GM18858 (cell line): ENCODE data around the gene KRT28.

Source experiments
- ATAC-seq: cut with Tn5 transposase; IDR thresholded peaks from one replicate; pipeline ENCODE4 v1.9.1; 2021; ENCODE audit not compliant: unreplicated experiment

The KRT28 gene

GRCh38 chr17:40799859-40800258 is at the start of gene KRT28:
KRT28 (minus strand) TSS chr17:40799959; CDS start chr17:40799893, 66 bp downstream.
- no peak for ATAC-seq

DNA sequence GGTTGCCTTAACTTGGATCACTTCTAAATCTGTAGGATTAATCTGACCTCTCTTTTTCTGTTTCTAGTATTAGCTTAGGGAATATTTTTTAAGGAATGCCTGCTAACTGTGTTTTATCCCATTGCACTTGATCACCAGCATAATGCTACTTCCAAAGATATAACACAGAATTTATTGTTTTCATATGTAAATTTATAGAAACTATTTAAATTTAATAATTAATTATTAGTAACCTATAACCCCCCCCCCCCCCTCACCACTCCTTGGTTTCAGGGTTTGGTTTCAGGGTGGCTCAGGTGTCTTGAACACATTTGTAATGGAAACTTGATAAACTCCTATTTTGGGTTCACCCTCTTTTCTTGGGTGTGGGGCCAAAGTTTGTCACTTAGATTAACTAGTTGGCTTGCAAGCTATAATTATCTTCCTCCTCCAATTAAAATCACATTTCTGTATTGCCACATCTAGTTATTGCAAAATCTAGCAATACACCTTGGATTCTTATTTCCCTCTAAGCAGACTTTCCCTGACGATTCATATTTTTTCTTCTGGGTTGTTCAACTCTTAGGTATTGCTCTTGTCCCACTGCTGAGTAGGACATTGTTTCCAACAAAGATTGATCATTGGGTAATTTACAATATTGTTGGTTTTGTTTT is 49.0 kb upstream of the KRT28 start:
- ATAC-seq, result no peak

- no peak for ATAC-seq
Observed at GRCh38 chr17:40846515-40847144, 46.9 kb upstream of the KRT28 start.

- ATAC-seq, result no peak
Observed at GRCh38 chr17:40844671-40845107, 44.9 kb upstream of the KRT28 start.

GRCh38 chr17:40843242-40843641 is 43.5 kb upstream of the KRT28 start:
- ATAC-seq, result no peak

DNA sequence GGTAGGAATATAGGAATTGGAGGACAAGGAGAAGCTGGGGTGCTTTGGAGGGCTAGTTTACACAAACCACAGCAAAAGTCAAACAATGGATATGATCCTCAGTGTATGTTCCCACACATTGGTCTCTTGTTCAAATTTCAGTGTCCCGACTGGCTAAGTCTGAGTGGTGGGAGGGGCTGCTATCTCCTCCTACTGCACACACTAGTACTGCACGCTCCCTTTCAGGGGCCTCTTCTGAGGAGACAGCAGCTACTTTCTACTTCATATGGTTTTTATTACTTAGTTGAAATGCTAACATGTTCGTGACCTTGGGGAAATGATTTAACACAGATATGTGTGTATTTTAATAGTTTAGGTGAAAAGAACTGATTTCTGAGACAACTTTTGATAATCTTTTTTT is 41.5 kb upstream of the KRT28 start:
- ATAC-seq, result no peak

- ATAC-seq, result no peak
Observed at GRCh38 chr17:40839194-40839593, 39.4 kb upstream of the KRT28 start.

DNA sequence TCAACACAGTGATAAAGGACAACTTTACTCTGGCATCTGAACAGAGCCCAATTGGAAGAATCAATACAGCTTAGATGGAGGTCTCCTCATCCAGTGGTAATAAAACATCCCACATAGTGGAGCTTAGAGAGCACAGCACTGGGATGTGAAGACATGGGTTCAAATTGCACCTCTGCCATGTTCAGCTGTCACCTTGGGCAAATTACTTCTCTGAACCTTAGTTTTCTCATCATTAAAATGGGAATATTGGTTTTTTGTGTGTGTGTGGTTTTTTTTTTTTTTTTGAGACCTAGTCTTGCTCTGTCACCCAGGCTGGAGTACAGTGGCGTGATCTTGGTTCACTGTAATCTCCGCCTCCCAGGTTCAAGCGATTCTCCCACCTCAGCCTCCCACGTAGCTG is 36.3 kb upstream of the KRT28 start:
- ATAC-seq, result no peak

GRCh38 chr17:40833882-40834281 is 34.1 kb upstream of the KRT28 start:
- ATAC-seq, result no peak

DNA sequence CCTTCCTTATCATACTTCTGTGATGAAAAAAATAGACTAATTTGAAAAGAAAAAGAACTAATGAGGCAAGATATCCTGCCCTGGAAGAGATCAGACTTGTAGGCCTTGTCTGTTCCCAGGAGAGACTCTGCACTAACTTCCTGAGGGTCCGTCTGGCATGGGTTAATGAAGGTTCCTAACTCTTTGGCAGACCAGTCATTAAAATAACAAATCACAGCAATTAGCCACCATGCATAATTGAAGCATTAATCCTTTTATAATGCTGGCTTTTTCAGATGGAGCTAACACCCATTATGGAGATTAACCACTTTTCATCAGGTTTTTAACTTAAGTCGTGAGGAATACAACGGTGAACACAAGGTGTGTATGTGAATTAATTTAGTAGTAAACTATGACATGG is 33.1 kb upstream of the KRT28 start:
- no peak for ATAC-seq

- ATAC-seq, result no peak
Observed at GRCh38 chr17:40830085-40830776, 30.5 kb upstream of the KRT28 start.

DNA sequence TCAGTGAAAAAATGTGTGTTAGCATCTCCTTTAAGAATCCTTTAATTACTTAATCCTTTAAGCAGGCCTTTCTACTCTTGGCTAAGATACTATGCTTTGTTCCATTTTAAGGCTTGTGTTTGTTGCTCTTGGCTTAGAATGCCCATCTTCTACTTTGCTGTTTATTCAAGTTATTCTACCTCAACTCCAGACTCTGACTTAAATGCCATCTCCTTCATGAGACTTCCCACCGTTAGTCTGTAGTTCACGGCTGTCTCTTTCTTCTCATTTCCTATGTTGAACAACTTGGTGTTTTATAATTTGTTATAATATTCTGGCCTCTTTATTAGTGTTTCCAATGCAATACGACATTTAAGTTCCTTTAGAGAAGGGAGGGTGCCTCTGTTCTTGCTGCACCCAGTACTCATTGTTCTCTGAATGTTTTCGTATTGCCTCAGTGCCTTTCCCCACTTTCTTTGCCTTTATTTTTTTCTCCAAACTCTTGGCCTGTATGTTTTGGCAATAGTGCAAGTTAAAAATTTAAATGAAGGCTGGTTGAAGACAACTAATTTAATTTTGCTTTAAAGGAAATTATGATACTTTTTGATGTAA is 28.8 kb upstream of the KRT28 start:
- ATAC-seq, result no peak

DNA sequence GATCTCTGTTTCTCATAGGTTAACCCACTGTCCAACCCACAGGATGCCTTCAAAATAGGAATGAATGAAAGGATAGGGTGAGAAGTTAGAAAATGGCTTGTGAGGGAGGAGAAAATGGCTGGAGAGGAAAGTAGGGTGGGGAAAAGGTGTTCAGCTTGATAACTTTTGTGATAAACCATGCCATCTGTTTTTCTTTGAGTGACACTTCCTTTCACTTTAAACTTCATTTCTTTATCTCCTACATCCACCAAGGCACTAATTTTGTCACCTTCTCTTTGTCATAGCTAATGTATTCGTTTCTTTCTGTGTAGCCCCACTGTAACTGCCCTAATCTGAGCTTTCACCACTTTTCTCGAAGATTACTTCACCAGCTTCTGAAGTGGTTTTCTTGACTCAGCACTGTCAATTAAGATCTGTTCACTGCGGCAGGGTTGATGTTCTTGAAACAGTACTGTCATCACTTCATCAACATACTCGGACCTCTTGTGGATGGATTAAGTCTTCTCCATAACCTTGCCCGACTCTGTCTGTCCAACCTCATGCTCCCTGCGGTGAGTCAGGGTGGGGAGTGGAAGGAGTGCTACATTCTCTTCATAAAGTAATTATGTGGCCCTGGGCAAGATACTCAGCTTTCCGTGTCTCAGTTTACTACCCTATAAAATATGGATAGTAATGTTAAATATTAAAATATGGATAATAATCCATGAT is 28.1 kb upstream of the KRT28 start:
- ATAC-seq, result no peak

DNA sequence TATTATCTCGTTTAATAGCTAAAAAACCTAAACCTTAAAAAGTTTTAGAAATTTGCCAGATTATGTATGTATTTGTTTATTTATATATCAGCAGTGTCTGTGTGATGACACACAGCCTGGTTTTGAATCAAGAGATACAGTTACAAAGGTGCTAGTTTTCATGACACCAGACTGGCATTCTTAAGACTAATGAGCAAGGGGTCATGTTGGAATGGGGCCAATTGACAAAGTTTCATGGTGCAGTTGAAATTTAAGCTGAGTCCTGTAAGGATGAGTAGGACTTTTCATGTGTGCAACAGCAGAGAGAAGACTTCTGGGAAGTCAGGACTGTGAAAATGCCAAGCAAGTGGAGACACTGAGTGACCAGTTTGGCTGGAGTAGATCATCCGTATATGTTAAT is 25.8 kb upstream of the KRT28 start:
- no peak for ATAC-seq

GRCh38 chr17:40824015-40824832 is 24.5 kb upstream of the KRT28 start:
- ATAC-seq, result no peak

GRCh38 chr17:40822132-40822812 is 22.5 kb upstream of the KRT28 start, which contains the start of gene KRT10:
KRT10 (minus strand) TSS chr17:40822614; CDS start chr17:40822585, 29 bp downstream.
- ATAC-seq, result no peak

DNA sequence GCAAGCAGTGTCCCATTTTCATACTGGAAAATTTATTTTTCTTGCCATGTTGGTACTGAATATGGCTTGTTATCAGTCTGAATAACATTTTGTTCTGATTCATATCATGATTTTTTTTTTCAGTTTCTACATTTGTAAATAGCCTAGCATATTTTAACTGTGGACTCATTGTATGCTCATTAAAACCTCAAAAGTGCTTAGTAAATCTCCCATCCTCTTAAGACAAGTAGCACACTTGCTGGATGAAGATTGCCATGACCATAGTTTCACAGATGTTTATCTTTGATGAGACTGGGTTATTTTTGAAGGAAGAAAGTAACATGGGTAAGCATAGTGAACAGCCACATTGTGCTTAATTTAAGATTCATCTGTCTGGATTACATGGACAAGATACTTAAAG is 21.8 kb upstream of the KRT28 start:
- no peak for ATAC-seq

DNA sequence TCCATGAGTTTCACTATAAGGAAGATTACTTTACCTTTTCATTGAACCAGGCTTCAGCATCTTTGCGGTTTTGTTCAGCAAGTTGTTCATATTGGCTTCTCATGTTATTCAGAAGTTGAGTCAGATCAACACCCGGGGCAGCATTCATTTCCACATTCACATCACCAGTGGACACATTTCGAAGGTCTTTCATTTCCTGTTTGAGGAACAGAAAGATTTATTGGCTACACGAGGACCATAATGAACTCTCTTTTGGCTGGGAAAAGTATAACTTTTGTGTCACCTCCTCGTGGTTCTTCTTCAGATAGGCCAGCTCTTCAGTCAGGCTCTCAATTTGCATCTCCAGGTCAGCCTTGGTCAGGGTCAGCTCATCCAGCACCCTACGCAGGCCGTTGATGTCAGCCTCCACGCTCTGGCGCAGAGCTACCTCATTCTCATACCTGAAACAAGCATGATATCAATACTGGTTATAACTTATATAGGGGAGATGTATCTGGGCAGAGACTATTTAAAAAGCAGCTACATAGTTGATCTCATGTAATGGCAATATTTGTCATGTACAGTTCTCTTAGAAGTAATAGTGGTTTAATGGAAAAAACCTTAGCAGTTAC is 20.6 kb upstream of the KRT28 start:
- no peak for ATAC-seq

DNA sequence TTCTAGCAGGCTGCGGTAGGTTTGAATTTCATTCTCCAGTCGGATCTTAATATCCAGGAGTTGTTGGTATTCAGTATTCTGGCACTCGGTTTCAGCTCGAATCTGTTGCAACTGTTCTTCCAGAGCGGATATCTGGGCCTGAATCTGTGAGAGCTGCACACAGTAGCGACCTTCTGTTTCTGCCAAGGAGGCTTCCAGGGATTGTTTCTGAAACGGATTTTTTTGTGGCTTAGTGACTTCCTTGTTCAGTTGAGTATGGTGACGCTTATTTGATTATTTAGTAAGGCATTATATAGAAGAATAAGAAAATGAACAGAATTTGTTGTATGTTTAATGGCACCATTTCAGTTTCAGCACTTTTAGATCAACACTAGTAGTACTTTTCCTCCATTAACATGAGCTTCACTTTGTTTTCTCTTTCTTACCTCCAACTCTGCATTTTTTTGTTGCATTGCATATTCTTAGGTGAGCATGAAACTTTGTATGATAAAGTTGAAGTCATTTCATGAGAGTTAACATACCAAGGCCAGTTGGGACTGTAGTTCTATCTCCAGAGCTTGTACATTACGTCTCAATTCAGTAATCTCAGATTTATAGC is 19.9 kb upstream of the KRT28 start:
- no peak for ATAC-seq
